H9 (cell line): ENCODE results near the gene NFE2L2. TPM values are rescaled to one million over a fixed set of nuclear protein-coding genes. Genes with fewer than 3 reads are reported as not detected.

Source experiments
- DNase-seq: peaks from one replicate; pipeline ENCODE4 v3.0.0-alpha.2; 2017
- H2AFZ ChIP-seq: one replicate; pipeline ENCODE4 v1.6.1; 2013; ENCODE audit warnings: mild to moderate bottlenecking, low read length, control low read depth, moderate library complexity
- H2AK5ac ChIP-seq: 2 replicates; pipeline ENCODE4 v1.6.1; 2013; ENCODE audit warnings: low read length, control low read depth, mixed read lengths; ENCODE audit not compliant: insufficient read length
- H2BK120ac ChIP-seq: one replicate; pipeline ENCODE4 v1.6.1; 2013; ENCODE audit warnings: low read depth, mild to moderate bottlenecking, low read length, control low read depth, inconsistent platforms; ENCODE audit not compliant: poor library complexity, severe bottlenecking
- H2BK12ac ChIP-seq: 2 replicates; pipeline ENCODE4 v1.6.1; 2013; ENCODE audit warnings: low read length, control low read depth, mixed read lengths, low read depth; ENCODE audit not compliant: insufficient read length
- H2BK15ac ChIP-seq: 2 replicates; pipeline ENCODE4 v1.6.1; 2013; ENCODE audit warnings: low read depth, low read length, control low read depth
- H2BK20ac ChIP-seq: one replicate; pipeline ENCODE4 v1.6.1; 2013; ENCODE audit warnings: low read depth, mild to moderate bottlenecking, low read length, control low read depth, inconsistent platforms; ENCODE audit not compliant: poor library complexity, severe bottlenecking
- H2BK5ac ChIP-seq: 2 replicates; pipeline ENCODE4 v1.6.1; 2013; ENCODE audit warnings: low read length, control low read depth, mixed read lengths; ENCODE audit not compliant: insufficient read length
- H3K14ac ChIP-seq: 2 replicates; pipeline ENCODE4 v1.6.1; 2013; ENCODE audit warnings: low read length, control low read depth; ENCODE audit not compliant: insufficient read depth
- H3K18ac ChIP-seq: 2 replicates; pipeline ENCODE4 v1.6.1; 2013; ENCODE audit warnings: low read depth, mild to moderate bottlenecking, mixed read lengths, low read length, control low read depth; ENCODE audit not compliant: insufficient read length
- H3K23ac ChIP-seq: 2 replicates; pipeline ENCODE4 v1.6.1; 2013; ENCODE audit warnings: low read length, control low read depth, mixed read lengths, low read depth; ENCODE audit not compliant: insufficient read length
- H3K23me2 ChIP-seq: 2 replicates; pipeline ENCODE4 v1.6.1; 2013; ENCODE audit warnings: low read depth, mild to moderate bottlenecking, mixed read lengths, low read length, control low read depth; ENCODE audit not compliant: insufficient read length, poor library complexity, severe bottlenecking
- H3K27ac ChIP-seq: 2 replicates; pipeline ENCODE4 v1.5.1; 2013; ENCODE audit warnings: low read length, control low read depth, mixed read lengths, low read depth; ENCODE audit not compliant: insufficient read length
- H3K27me3 ChIP-seq: 2 replicates; pipeline ENCODE4 v1.6.1; 2013; ENCODE audit warnings: low read length, control low read depth, inconsistent platforms; ENCODE audit not compliant: insufficient read depth
- H3K4ac ChIP-seq: 2 replicates; pipeline ENCODE4 v1.6.1; 2013; ENCODE audit warnings: low read depth, mild to moderate bottlenecking, control low read depth, inconsistent platforms, low read length, moderate library complexity
- H3K4me1 ChIP-seq: 2 replicates; pipeline ENCODE4 v1.6.1; 2013; ENCODE audit warnings: low read length, control low read depth, inconsistent platforms; ENCODE audit not compliant: insufficient read depth
- H3K4me2 ChIP-seq: 2 replicates; pipeline ENCODE4 v1.6.1; 2013; ENCODE audit warnings: low read length, control low read depth, mixed read lengths; ENCODE audit not compliant: insufficient read length, insufficient read depth
- H3K56ac ChIP-seq: 2 replicates; pipeline ENCODE4 v1.6.1; 2013; ENCODE audit warnings: low read depth, mild to moderate bottlenecking, mixed read lengths, low read length, control low read depth; ENCODE audit not compliant: insufficient read length
- H3K79me1 ChIP-seq: 2 replicates; pipeline ENCODE4 v1.6.1; 2013; ENCODE audit warnings: low read depth, mild to moderate bottlenecking, moderate library complexity, low read length, control low read depth, inconsistent platforms; ENCODE audit not compliant: insufficient read depth, poor library complexity, severe bottlenecking
- H3K79me2 ChIP-seq: 2 replicates; pipeline ENCODE4 v1.6.1; 2013; ENCODE audit warnings: low read length, control low read depth, inconsistent platforms; ENCODE audit not compliant: insufficient read depth
- H3K9ac ChIP-seq: 2 replicates; pipeline ENCODE4 v1.6.1; 2013; ENCODE audit warnings: low read length, control low read depth, mixed read lengths; ENCODE audit not compliant: insufficient read length; ENCODE audit errors: extremely low read depth
- H3K9me3 ChIP-seq: one replicate; pipeline ENCODE4 v1.6.1; 2013; ENCODE audit warnings: low read depth, low read length, inconsistent platforms; ENCODE audit not compliant: control insufficient read depth
- H3T11ph ChIP-seq: one replicate; pipeline ENCODE4 v1.6.1; 2013; ENCODE audit warnings: mild to moderate bottlenecking, low read length, control low read depth, inconsistent platforms
- H4K20me1 ChIP-seq: one replicate; pipeline ENCODE4 v1.6.1; 2013; ENCODE audit not compliant: control insufficient read depth, insufficient read length, insufficient read depth
- H4K5ac ChIP-seq: 2 replicates; pipeline ENCODE4 v1.6.1; 2013; ENCODE audit warnings: low read depth, mild to moderate bottlenecking, mixed read lengths, low read length, control low read depth; ENCODE audit not compliant: insufficient read length
- H4K8ac ChIP-seq: replicated peaks from 2 replicates; pipeline ENCODE4 v1.6.1; 2013; ENCODE audit warnings: low read length, control low read depth, mixed read lengths, low read depth; ENCODE audit not compliant: insufficient read length
- H4K91ac ChIP-seq: 2 replicates; pipeline ENCODE4 v1.6.1; 2013; ENCODE audit warnings: low read depth, mild to moderate bottlenecking, moderate library complexity, mixed read lengths, low read length, control low read depth; ENCODE audit not compliant: insufficient read length
- H3K27ac Mint-ChIP-seq, 3 experiments: 2 replicates in 2 of 3; 3 replicates in 1 of 3; pipeline ENCODE4 v1.8.0; 2020 to 2021; ENCODE audit warnings: mixed read lengths in 3 of 3, mild to moderate bottlenecking in 1 of 3, moderate library complexity in 1 of 3
- H3K27me3 Mint-ChIP-seq: 2 replicates; pipeline ENCODE4 v1.8.0; 2021; ENCODE audit warnings: low read depth, mild to moderate bottlenecking, moderate library complexity, mixed read lengths
- H3K36me3 Mint-ChIP-seq, 3 experiments: 2 replicates in 2 of 3; 3 replicates in 1 of 3; pipeline ENCODE4 v1.8.0; 2020 to 2021; ENCODE audit warnings: low read depth in 3 of 3, mixed read lengths in 3 of 3; ENCODE audit not compliant: insufficient read depth in 1 of 3
- H3K4me1 Mint-ChIP-seq, 2 experiments: 2 replicates each; pipeline ENCODE4 v1.8.0; 2020; ENCODE audit warnings: mixed read lengths in 2 of 2
- H3K4me3 Mint-ChIP-seq, 2 experiments: 2 replicates in 1 of 2; 3 replicates in 1 of 2; pipeline ENCODE4 v1.8.0; 2020 to 2021; ENCODE audit warnings: mild to moderate bottlenecking in 2 of 2, mixed read lengths in 2 of 2, moderate library complexity in 1 of 2
- H3K9me3 Mint-ChIP-seq, 2 experiments: 2 replicates in 1 of 2; 3 replicates in 1 of 2; pipeline ENCODE4 v1.8.0; 2020; ENCODE audit warnings: mild to moderate bottlenecking in 2 of 2, mixed read lengths in 2 of 2, moderate library complexity in 1 of 2
- WGBS: extraction: QIAGEN DNeasy Blood & Tissue Kit; methylation state at CpG from one replicate; pipeline ENCODE4 v1.1.7; 2013; ENCODE audit warnings: missing lambda C conversion rate, low lambda C conversion rate, mixed read lengths; ENCODE audit not compliant: insufficient read length; ENCODE audit errors: extremely low coverage; 5-methylcytosine and 5-hydroxymethylcytosine counted together
- total RNA-seq: library from RNA; stranded (reverse); gene quantifications from 2 replicates; pipeline ENCODE4 v1.2.1, GENCODE V29; 2021
- TF ChIP-seq, protein P1 (sequence below): fragments of 200-600 bp; sonication (generic); conservative IDR thresholded peaks from 3 replicates; pipeline ENCODE4 v1.8.0; 2021; ENCODE audit warnings: antibody characterized with exemption, mild to moderate bottlenecking

NFE2L2 gene
- total RNA-seq, 1 experiment from 2014 or later, result 42.5 TPM

GRCh38 chr2:177242121-177242987, 22.2 kb downstream of the NFE2L2 start:
- H4K20me1 ChIP-seq, result peaks cover 2% of the 10 kb centered on the region

More at GRCh38 chr2:177242121-177242987, 22.2 kb downstream of the NFE2L2 start:
- Histone ChIP-seq H2BK20ac (no peak overlapping the region), H4K91ac (no peak overlapping the region), H2BK5ac (no peak overlapping the region), H3K9ac (no peak overlapping the region), H3K23ac (no peak overlapping the region), H4K8ac (no peak overlapping the region), H2BK120ac (no peak overlapping the region), H3K4me2 (no peak overlapping the region), H3K27me3 (no peaks in the 10 kb centered on the region), H2AK5ac (no peak overlapping the region), H3K4ac (no peak overlapping the region), H2BK15ac (no peak overlapping the region), H3T11ph (no peak overlapping the region), H3K56ac (no peak overlapping the region), H3K4me1 (peaks cover 12% of the 10 kb centered on the region; the same call in 1 of the 2 replicates), H3K79me1 (peaks cover 7% of the 10 kb centered on the region), H3K79me2 (peaks cover 27% of the 10 kb centered on the region; the same call in 1 of the 2 replicates), H3K14ac (no peak overlapping the region), H2AFZ (no peak overlapping the region), H3K23me2 (no peaks in the 10 kb centered on the region), H3K18ac (no peak overlapping the region), H3K9me3 (no peaks in the 10 kb centered on the region), H4K5ac (no peak overlapping the region), H3K27ac (no peak overlapping the region), H2BK12ac (no peak overlapping the region)
- TF ChIP-seq, protein P1, sequence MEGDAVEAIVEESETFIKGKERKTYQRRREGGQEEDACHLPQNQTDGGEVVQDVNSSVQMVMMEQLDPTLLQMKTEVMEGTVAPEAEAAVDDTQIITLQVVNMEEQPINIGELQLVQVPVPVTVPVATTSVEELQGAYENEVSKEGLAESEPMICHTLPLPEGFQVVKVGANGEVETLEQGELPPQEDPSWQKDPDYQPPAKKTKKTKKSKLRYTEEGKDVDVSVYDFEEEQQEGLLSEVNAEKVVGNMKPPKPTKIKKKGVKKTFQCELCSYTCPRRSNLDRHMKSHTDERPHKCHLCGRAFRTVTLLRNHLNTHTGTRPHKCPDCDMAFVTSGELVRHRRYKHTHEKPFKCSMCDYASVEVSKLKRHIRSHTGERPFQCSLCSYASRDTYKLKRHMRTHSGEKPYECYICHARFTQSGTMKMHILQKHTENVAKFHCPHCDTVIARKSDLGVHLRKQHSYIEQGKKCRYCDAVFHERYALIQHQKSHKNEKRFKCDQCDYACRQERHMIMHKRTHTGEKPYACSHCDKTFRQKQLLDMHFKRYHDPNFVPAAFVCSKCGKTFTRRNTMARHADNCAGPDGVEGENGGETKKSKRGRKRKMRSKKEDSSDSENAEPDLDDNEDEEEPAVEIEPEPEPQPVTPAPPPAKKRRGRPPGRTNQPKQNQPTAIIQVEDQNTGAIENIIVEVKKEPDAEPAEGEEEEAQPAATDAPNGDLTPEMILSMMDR, result no peak
- Mint-ChIP-seq H3K9me3 (no peaks in the 10 kb centered on the region), H3K4me1 (peaks cover 51 to 54% of the 10 kb centered on the region in 2 experiments), H3K4me3 (no peak overlapping the region), H3K36me3 (no peaks in the 10 kb centered on the region; a peak in 3 of 7 replicates), H3K27me3 (no peaks in the 10 kb centered on the region), H3K27ac (peak overlapping the region in 2 of 3 experiments; percentile 46 to 48; a peak in 5 of 7 replicates)
- WGBS, result no CpG with 5 or more reads among the region's 5 CpGs
- no peak for DNase-seq
